GM21390 (cell line): ENCODE data around the gene ZFP64.
"Not testable (repeated sequence)": the region's sequence is repeated elsewhere in the genome, so short reads cannot be mapped to it uniquely, and the experiment has no call there.

Experiments
- ATAC-seq: cut with Tn5 transposase; IDR thresholded peaks from one replicate; pipeline ENCODE4 v1.9.1; 2021; ENCODE audit not compliant: unreplicated experiment

ZFP64 gene

DNA sequence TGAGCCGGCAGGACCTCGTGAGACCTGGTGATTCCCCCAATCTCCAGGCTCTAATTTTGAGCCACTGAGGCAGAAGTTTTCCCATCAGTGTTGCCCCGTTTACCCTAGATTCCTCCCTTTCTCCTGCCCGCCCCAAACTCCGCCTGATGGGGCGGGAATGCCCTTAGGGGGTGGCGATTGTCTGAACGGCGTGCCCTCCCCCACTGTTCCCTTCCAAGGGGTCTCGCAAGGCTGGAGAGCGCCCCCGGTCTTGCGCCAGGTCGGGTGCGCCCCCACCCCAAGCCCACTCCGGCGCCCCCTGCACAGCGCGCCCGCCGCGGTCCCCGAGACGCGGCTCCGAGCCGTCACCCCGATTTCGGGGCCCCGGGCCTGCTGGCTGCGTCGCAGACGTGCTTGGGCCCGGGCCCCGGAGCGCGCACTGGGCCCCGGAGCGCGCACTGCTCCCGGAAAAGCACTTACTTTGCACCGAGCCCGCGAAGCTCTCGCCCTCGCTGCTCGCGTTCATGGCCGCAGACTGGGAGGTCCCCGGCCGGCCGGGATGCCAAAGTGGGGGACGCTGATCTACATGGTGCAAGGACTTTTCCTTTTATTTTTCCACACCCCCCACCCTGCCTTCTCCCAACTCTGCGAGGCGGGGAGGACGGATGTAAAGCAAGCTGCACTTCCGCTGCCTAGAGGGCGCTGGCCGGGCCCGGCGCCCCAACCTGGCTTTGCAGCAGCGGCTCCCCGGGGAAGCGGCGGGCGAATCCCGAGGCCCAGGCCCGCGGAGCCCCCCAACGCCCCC is at the start of gene ZFP64:
Gene ZFP64, minus strand, starts transcription at position 648 of the 784 bp plus-strand sequence. Its CDS starts 143 bp downstream, at position 505.
- peak; percentile 76 for ATAC-seq

DNA sequence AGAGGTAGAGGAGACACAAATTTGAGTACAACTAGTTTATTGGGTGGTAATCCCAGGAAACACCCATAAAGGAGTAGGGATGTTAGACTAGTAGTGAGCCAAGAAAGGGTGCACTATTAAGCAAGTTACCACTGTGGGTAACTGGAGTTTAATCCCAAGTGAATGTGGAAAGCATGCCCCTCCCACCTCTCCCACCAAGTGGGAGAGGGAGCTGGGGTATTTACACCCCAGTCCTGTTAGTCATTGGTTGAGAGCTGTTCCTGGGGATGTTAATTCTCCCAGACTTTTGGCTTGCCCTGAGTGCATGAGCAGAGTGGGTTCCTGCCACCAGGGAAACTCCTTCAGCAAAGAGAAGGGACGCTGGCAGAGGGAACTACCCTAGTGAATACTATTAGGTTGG is 49.2 kb upstream of the ZFP64 start:
- ATAC-seq, result no peak

GRCh38 chr20:52239102-52239501 is 47.5 kb upstream of the ZFP64 start:
- ATAC-seq, result no peak

GRCh38 chr20:52236292-52236691 is 44.7 kb upstream of the ZFP64 start:
- ATAC-seq, result no peak

- no peak for ATAC-seq
These were observed 43.5 kb upstream of the ZFP64 start for GRCh38 chr20:52235129-52235528.

DNA sequence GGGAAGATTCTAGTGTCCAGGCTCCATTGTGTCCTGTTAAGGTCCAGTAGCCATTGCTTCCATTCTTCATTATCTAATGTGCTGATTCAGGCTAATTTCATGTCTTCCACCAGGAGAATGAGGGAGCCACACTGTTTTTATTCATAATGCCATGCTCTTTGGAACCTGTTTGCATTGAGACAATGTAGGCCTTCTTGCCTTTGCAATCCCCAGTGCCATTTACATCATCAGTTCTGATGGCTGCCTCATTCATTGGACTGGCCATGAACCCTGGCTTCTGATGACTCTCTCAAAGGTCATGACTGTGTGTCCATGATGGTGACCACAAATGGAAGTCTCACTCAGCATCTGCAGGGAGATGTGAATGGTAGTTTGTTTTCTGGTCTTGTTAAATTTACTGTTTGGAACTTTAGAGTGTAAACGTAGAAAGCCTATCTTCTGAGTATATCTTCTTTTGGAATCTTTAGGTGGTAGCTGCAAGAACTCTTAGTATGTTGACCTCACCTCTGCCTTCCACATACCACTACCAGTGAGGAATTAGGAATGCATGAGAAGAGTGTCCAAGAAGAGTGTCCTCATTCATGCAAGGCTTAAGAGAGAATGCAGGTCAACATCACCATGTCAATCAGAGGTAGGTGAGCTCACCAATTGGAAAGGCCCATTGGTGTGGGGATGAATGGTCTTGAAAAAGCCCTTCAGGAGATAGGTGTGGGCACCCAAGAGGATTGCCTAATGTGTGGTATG is 42.9 kb upstream of the ZFP64 start:
- no peak for ATAC-seq

- ATAC-seq, result no peak
These were observed 39.7 kb upstream of the ZFP64 start for GRCh38 chr20:52231230-52231746.

DNA sequence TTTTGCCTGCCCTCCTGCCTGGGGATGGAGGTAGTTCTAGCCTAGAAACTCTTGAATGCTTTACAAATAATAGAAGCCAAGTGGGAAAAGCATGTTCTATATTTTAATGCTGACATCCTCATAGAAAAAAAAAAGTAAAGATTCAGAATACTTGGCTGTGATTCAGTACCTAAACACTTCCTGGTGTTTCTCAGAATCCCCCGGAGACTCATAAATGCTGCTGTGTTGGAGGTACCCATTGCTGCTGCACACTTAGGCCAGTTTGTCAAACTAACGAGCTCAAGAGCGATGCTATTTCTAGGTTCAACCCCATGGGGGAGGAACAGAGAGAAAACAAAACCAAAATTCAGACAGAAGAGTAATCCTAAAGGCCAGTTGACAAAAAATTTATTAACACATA is 38.8 kb upstream of the ZFP64 start:
- ATAC-seq, result no peak

DNA sequence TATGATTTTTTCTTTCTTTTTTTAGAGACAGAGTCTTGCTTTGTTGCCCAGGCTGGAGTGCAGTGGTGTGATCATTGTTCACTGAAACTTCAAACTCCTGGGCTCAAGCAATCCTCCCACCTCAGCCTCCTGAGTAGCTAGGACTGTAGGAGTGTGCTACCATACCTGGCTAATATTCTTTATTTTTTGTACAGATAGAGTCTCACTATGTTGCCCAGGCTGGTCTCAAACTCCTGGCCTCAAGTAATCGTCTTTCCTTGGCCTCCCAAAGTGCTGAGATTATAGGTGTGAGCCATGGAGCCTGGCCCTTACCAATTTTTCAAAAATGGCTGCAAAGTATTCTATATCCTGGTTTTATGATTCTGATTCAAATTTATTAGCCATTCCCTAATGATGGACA is 37.8 kb upstream of the ZFP64 start:
- not testable (repeated sequence) for ATAC-seq

DNA sequence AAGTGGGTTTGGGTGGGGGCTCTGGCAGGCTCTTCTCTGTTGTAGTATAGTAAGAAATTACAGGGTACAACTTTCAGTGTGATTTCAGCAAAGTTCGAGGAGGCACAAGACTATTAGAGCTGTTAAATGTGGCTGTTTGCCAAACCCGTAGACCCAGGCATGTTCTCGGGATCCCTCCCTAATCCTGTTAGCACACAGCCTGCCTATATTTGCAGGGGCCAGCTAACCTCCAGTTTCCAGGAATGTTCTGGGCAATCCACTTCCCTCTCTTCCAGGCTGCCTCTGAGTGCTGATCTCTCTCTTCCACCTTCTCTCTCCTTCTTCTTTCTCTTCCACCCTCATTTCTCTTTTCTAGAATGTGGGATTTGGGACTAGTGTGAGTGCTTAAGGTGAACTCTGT is 34.8 kb upstream of the ZFP64 start:
- no peak for ATAC-seq

DNA sequence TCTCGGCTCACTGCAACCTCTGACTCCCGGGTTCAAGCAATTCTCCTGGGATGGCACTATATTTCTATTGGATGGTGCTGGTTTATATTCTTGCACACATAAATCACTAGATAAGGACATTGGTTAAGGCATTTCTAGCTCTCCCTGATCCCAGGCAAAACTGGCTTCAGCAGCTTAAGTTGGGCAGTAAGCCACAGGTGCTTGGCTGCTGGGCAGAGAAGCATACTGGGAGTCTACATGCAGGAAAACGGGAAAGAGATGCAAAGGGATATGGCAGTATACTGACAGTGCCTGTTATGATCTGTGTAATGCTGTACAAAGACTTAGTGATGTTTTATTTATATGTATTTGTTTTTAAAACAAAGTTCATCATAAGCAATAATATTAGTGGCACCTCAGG is 33.3 kb upstream of the ZFP64 start:
- ATAC-seq, result no peak

GRCh38 chr20:52221362-52221761 is 29.8 kb upstream of the ZFP64 start:
- not testable (repeated sequence) for ATAC-seq

- not testable (repeated sequence) for ATAC-seq
These were observed 29.3 kb upstream of the ZFP64 start for GRCh38 chr20:52220891-52221290.

DNA sequence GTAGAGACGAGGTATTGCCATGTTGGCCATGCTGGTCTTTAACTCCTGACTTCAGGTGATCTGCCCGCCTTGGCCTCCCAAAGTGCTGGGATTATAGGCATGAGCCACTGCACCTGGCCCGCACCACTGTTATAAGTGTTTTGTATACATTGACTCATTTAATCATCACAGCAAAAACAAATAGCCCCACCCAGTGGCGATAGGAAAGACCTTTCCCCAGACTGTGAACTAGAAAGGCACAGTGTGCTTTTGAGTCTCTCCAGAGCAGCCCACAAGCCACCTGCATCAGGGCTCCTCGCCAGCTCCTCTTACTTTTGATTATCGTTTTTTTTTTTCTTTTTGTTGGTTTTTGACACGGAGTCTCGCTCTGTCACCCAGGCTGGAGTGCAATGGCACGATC is 27.9 kb upstream of the ZFP64 start:
- no peak for ATAC-seq

- no peak for ATAC-seq
These were observed 26.3 kb upstream of the ZFP64 start for GRCh38 chr20:52217689-52218395.

GRCh38 chr20:52213995-52214394 is 22.4 kb upstream of the ZFP64 start:
- no peak for ATAC-seq

DNA sequence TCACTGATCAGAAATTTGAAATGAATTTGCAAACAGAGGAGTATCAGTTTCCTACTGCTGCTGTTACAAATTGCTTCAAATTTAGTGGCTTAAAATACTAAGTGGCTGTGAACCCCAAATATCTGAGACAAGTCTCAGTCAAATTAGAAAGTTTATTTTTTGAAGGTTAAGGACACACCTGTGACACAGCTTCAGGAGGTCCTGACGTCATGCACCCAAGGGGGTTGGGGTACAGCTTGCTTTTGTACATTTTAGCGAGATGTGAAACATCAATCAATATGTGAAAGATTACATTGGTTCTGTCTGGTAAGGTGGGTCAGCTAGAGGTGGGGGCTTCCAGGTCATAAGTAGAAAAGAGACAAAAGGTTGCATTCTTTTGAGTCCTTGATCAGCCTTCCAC is 21.4 kb upstream of the ZFP64 start:
- no peak for ATAC-seq

DNA sequence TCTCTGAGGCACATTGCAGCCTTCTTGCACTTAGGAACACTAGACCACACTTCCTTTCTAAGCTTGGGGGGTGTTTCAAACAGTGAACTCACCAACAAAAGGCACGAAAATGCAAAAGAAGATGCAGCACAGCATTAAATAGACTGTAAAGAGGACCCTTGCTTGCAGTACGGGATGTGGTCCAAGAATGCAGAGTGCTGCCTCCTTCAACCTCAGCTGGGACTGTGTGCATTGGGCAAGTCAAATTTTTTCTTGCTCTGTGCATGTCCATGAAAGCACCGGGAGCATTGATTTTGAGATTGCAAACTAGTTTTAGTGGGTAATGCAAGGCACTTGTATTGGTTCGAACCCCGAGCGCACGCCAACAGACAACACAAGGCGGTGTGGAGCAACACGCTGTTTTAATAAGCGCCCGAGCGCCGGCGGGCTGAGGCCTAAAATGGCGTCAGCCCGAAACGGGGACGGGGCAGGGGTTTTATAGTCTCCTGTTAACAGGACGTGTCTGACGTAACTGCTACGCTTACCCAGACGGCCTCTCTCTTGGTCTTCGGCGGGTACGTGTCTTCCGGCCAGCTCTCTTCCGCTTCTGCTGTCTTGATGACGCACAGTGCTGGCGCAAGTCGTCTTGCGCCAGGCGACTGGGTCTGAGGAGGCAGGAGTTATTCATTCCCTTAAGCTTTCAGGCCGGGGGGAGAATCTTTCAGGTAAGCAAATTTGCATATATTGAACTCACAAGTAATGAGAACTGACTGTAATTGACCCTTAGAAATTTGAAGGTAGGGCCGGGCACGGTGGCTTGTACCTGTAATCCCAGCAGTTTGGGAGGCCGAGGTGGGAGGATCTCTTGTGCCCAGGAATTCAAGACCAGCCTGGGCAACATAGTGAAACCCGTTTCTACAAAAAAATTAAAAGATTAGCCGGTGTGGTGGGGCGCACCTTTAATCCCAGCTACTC is 18.7 kb upstream of the ZFP64 start:
- ATAC-seq, result no peak

GRCh38 chr20:52209154-52209571 is 17.6 kb upstream of the ZFP64 start:
- no peak for ATAC-seq

DNA sequence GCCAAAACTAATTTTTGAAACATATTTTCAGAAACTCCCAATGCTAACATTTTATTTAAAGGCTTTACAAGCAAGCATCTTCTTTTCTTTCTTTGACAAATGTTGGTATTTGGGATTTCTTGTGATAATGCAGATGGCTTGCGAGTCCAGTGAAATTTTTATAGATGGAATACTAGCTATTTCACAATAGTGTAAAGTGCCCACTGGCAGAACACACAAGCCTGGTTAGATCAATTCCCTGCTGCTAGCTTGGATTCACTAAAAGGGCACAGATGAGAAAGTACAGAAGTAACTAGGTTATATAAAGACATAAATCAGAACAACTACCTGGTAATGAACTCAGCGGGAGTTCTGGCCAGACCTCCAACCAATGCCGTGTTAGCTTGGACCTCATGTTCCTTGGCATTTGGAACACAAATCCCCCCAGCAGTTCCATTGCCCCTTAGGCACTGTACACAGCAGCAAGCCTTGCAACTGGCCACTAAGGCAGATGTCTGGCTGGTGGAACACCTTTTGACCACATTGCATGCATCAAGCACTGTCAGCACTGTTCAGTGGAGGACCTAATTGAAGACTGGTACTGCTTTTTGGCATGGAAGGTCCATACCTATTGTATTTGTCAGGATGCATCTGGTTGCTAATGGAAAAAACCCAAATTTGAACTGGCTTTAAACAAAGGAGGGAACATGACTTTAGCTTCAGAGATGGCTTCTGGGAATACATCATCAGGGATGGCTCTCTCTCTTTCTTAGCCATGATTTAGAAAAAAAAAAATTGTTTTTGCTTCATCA is 15.6 kb upstream of the ZFP64 start:
- ATAC-seq, result no peak
